AG09319 (cell line): ENCODE measurements around the gene DQX1.

Experiments used
- DNase-seq: peaks from one replicate; pipeline ENCODE4 v3.0.0-alpha.2; 2010; ENCODE audit warnings: low read depth; ENCODE audit errors: extremely low read depth
- CTCF ChIP-seq: IDR thresholded peaks from 2 replicates; pipeline ENCODE4 v1.5.1; 2011; ENCODE audit warnings: low read depth, mild to moderate bottlenecking, inconsistent platforms, low read length, moderate library complexity

The DQX1 gene

DNA sequence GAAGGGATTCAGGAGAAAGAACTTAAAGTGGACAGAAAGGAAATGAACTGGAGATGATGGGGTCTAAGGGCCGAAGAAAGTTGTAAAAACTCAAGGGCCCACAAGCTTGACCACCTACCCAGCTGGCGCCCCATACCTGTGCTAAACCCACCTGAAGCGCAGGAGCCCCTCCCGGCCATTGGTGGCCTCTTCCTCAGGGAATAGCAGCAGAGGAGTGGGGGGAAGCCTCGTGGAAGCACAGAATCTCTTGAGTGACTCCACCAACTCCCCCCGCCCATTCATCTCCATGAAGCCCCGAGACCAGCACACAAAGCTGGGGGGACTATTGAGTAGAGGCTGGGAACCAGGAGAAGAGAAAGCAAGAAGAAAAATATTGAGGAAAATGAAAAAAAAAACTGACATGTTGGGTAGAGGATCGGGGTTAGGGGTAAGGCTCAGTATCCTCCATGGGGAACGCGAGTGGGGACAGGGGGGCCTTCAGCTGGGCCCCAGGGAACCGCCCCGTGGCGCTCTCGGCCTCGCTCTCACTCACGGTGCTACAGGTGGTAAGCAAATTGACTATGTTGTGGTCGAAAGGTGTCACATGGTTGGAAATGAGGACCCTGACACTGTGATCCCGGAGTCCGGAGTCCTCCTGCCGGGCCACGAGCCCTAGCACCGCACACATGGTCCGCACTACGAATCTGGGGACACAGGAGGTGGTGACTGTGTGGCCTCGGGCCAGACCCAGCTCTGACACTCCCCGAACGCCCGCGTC is 2.7 kb upstream of the DQX1 start:
- DNase-seq = no peak
- no peak for TF ChIP-seq CTCF

DNA sequence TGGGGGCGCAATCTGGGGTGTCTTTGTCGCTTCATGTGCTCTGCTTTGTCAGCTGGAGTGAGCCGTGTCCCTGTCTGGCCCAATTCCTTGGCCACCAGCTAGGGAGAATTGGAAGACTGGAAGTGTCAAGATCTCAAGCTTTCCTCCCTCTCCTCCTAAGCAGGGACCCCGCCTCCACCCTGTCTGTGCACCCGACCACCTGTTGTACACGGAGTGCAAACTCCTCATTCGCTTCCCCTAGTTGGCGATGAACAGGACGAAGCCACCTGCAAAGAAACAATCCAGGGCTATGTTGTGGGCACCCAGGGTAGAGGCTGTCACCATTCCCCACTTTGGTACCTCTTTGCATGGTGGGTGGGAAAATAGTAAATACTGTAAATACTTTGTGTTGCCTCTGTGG is 1.7 kb upstream of the DQX1 start:
- DNase-seq = no peak

GRCh38 chr2:74526649-74527230 is 709 bp upstream of the DQX1 start:
- TF ChIP-seq CTCF = no peak
- no peak for DNase-seq

More for the DNA sequence above, 1.7 kb upstream of the DQX1 start:
- TF ChIP-seq CTCF = no peak

DNA sequence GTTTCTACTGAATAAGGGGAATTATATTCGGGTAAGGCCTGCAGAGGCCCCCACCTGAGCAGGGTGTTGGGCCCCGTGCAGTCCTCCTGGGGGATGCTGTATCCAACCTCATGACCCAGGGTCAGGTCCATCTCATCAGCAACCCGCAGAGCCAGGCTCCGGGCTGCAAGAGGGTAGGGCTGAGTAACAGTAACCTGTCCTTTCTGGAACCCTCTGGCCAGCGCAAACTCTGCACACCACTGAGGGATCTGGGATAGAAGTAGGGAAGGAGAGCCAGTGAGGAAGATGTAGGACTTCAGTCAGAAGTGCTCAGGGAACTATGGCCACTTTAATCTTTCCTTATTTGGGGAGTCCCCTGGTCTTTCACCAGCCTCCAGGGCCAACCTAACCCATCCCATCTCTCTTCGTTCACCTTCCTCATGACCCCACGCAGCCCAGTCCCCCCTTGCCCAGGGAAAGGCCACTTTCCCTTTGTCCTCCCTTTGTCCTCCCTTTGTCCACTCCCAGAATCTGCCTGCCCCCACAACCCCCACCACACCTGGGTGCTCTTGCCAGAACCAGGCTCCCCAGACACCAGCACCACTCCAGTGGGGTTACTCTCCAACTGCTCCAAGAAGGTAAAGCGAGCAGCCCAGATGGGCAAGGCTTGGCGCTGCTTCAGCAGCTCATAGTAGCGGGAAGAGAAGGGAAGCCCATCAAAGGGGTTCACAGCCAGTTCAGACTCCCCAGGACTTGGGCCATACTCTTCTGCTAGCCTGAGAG is 895 bp downstream of the DQX1 start:
- DNase-seq = no peak
- no peak for TF ChIP-seq CTCF

- no peak for DNase-seq
- no peak for TF ChIP-seq CTCF
Measured at GRCh38 chr2:74524005-74524404, 2.0 kb downstream of the DQX1 start.

GRCh38 chr2:74522516-74522915 is 3.5 kb downstream of the DQX1 start:
- TF ChIP-seq CTCF = no peak

GRCh38 chr2:74516650-74517049 is 9.4 kb downstream of the DQX1 start:
- no peak for TF ChIP-seq CTCF
- no peak for DNase-seq

More at GRCh38 chr2:74522516-74522915, 3.5 kb downstream of the DQX1 start:
- DNase-seq = no peak
